Endothelial cell of umbilical vein (primary cell): ENCODE results near the gene GLB1L2.

Experiments
- CTCF ChIP-seq, 2 donors: IDR thresholded peaks; 1 replicate in 1 of 2; 2 replicates in 1 of 2; pipeline ENCODE4 v1.5.1; 2011; ENCODE audit warnings: low read length in 2 of 2, mild to moderate bottlenecking in 2 of 2, moderate library complexity in 2 of 2, control low read depth in 1 of 2, inconsistent platforms in 1 of 2, low read depth in 1 of 2; ENCODE audit not compliant: insufficient read depth in 1 of 2; ENCODE audit errors: extremely low read depth in 1 of 2
- POLR2A ChIP-seq: IDR thresholded peaks from 2 replicates; pipeline ENCODE4 v1.6.1; 2012; ENCODE audit warnings: low read depth, mild to moderate bottlenecking, control low read depth, low read length

GRCh38 chr11:134312223-134312622 lies 19.6 kb upstream of the GLB1L2 start:
- TF ChIP-seq CTCF (IDR thresholded peaks at IDR 0.05; ENCODE audit: extremely low read depth in 1 of 2, insufficient read depth in 1 of 2, low read depth in 1 of 2, low read length in 2 of 2) (no peak), POLR2A (no peak)
